SK-N-SH (cell line): Measurements from ENCODE around the gene PHC2.

Experiments used
- EP300 ChIP-seq, 2 experiments: IDR thresholded peaks; 2 replicates each; pipeline versions ENCODE4 v1.4.0 to v1.6.1; 2012; ENCODE audit warnings: borderline replicate concordance in 1 of 2, low read depth in 1 of 2, low read length in 1 of 2
- FOXM1 ChIP-seq: IDR thresholded peaks from 2 replicates; pipeline ENCODE4 v1.4.0; 2012; ENCODE audit warnings: low read depth, mild to moderate bottlenecking
- GATA2 ChIP-seq: sonication (generic); formaldehyde crosslinking; IDR thresholded peaks from 2 replicates; pipeline ENCODE4 v1.5.0; 2020; ENCODE audit warnings: mild to moderate bottlenecking, missing genetic modification reagents
- MXI1 ChIP-seq: IDR thresholded peaks from 2 replicates; pipeline ENCODE4 v1.6.1; 2012; ENCODE audit warnings: mild to moderate bottlenecking, low read depth, low read length, improper control_type of control experiment
- NRF1 ChIP-seq: IDR thresholded peaks from 2 replicates; pipeline ENCODE4 v1.6.1; 2012; ENCODE audit warnings: low read depth, mild to moderate bottlenecking, low read length
- POLR2AphosphoS5 ChIP-seq: IDR thresholded peaks from 2 replicates; pipeline ENCODE4 v1.6.1; 2012; ENCODE audit warnings: low read depth, low read length
- TAF1 ChIP-seq: IDR thresholded peaks from 2 replicates; pipeline ENCODE4 v1.6.1; 2012; ENCODE audit warnings: low read depth, mild to moderate bottlenecking, low read length, moderate library complexity, borderline replicate concordance
- TF ChIP-seq, protein P1 (sequence below): fragments of 200-600 bp; sonication (generic); IDR thresholded peaks from 2 replicates; pipeline ENCODE4 v1.6.1; 2017; ENCODE audit warnings: antibody characterized with exemption, mild to moderate bottlenecking, moderate library complexity
- TF ChIP-seq, protein P2 (sequence below): fragments of 150-350 bp; IDR thresholded peaks from 2 replicates; pipeline ENCODE4 v1.6.1; 2017; ENCODE audit warnings: antibody characterized with exemption, low read length, low read depth, borderline replicate concordance

DNA sequence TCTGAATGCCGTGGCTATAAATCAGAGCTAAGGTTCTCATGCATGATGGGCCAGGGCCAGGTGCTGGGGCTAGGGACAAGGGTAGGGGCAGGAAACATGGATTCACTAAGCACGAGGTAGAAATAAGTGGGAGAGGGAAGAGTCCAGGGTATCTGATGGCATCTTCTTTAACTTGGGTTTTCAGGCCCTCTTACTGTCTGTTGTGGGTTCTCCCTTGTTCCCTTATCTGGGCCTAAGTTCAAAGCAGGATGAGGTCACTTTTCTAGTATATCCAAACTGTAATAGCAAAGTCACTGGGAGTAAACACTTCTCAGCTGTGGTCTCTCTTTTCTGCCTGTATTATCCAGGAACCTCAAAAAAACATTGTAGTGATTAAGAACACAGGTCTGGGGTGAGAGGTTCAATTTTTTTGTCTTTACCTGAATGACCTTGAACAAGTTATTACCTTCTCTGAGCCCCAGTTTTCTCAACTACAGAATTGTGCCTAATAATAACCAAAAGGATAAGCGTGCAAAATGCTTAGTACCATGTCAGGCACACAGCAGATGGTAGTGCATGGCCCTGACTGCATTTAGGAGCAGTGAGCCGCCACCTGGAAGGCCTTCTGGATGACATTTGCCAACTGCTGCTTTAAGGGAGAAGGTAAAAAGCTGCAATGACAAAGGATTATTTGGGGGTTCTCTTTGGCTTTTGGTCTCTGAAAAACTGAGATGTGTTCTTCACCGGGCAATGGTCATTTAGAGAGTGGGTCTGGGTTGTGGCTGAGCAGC is 56.4 kb downstream of the PHC2 start:
- TF ChIP-seq FOXM1 (no peak), NRF1 (no peak), TAF1 (no peak), POLR2AphosphoS5 (no peak), GATA2 (CRISPR knock-in tag) (no peak), MXI1 (no peak), EP300 (IDR thresholded peaks at IDR 0.05; ENCODE audit: borderline replicate concordance in 1 of 2, low read depth in 1 of 2, low read length in 1 of 2) (no peak)
- TF ChIP-seq, protein P1, sequence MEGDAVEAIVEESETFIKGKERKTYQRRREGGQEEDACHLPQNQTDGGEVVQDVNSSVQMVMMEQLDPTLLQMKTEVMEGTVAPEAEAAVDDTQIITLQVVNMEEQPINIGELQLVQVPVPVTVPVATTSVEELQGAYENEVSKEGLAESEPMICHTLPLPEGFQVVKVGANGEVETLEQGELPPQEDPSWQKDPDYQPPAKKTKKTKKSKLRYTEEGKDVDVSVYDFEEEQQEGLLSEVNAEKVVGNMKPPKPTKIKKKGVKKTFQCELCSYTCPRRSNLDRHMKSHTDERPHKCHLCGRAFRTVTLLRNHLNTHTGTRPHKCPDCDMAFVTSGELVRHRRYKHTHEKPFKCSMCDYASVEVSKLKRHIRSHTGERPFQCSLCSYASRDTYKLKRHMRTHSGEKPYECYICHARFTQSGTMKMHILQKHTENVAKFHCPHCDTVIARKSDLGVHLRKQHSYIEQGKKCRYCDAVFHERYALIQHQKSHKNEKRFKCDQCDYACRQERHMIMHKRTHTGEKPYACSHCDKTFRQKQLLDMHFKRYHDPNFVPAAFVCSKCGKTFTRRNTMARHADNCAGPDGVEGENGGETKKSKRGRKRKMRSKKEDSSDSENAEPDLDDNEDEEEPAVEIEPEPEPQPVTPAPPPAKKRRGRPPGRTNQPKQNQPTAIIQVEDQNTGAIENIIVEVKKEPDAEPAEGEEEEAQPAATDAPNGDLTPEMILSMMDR, result no peak
- TF ChIP-seq, protein P2, sequence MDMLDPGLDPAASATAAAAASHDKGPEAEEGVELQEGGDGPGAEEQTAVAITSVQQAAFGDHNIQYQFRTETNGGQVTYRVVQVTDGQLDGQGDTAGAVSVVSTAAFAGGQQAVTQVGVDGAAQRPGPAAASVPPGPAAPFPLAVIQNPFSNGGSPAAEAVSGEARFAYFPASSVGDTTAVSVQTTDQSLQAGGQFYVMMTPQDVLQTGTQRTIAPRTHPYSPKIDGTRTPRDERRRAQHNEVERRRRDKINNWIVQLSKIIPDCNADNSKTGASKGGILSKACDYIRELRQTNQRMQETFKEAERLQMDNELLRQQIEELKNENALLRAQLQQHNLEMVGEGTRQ, result no peak
